Cortex of kidney (tissue), 1 donor: Measurements from ENCODE around the gene MOB3B.

Experiments used
- DNase-seq: peaks from one replicate; lab custom pipeline; 2025; lab: John Stamatoyannopoulos, UW

The MOB3B gene

DNA sequence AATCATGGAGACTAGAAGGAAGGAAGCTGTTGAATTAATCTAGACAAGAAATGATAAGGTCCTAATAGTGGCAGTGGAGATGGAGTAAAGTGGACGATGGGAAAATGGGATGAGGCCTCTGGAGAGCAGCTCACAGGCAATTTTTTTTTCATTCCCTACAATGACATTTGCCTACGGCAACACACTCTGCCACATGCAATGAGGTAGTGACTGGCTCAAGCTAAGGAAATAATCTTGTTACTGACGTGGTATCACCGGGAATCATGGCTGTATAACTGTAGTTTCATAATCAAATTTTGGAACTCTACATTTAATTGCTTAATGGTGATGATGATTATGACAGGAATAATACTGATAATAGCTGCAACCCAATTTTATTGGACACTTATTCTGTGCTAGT lies 12.1 kb upstream of the MOB3B start:
- DNase-seq, result no peak

DNA sequence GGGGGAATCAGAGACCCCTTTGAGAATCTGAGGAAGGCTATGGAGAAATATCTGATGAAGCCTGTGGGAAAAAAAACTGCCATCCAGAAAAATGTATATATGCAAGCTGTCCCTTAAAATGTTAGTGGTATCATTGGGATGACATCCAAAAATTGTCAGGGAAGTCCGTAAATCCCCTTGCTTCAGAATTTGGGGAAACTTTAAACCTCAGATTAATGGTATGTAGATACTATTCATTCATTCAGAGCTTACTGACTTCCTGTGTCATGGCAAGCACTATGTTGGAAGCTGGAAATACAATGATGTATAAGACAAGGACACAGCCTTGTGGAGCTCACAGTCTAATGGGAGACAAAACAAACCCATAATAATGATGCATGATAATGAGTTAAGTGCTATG lies 10.9 kb upstream of the MOB3B start:
- no peak for DNase-seq

DNA sequence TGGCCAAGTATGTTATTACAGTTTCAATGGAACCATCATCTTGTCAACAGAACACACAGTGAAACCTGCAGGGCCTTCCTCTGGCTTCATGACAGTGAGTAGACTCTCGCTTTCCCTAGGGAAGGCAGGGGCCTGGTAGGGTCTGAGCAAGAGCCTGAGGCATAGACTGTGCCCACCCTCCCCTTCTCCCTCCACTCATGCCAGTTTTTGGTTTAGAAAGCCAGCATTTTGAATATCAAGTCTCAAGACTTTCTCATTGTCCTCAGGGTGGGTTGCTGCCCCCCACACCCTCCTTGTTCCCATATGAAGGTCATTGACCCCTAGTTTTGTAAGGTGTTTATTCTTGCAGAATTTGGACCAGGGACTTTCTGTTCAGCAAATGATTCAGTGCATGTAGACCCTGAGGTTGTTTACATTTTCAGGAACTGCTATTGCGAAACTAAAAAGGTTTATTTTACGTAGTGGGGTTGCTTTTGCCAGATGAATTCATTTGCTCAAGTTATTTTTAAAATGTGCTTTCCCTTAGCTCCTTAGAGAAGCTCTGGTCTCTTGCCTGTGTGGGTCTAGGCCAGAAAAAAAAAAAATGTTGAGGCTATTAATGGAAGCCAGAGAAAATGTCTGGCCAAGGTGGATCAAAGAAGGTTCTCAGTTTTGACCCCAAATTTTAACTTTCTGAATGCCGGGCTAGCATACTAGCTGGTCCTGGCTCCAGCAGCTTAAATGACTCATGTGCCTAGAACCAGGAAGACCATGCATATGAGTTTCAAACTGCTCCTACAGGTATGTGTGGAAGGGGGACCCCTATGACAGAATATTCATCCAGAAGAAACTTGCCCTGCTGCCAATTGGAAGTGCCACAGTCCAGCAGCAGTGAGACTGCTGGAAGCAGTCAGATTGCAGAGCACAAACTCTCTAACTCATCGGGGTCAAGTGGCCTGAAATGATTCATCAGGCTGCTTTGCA lies 10.1 kb upstream of the MOB3B start:
- DNase-seq, result no peak

- no peak for DNase-seq
These were observed 9.0 kb upstream of the MOB3B start for GRCh38 chr9:27538647-27539046.

- DNase-seq, result no peak
These were observed 8.1 kb upstream of the MOB3B start for GRCh38 chr9:27537756-27538155.

- DNase-seq, result no peak
These were observed 7.4 kb upstream of the MOB3B start for GRCh38 chr9:27537027-27537435.

GRCh38 chr9:27536168-27536567 lies 6.6 kb upstream of the MOB3B start:
- no peak for DNase-seq

- DNase-seq, result no peak
These were observed 6.1 kb upstream of the MOB3B start for GRCh38 chr9:27535701-27536118.

DNA sequence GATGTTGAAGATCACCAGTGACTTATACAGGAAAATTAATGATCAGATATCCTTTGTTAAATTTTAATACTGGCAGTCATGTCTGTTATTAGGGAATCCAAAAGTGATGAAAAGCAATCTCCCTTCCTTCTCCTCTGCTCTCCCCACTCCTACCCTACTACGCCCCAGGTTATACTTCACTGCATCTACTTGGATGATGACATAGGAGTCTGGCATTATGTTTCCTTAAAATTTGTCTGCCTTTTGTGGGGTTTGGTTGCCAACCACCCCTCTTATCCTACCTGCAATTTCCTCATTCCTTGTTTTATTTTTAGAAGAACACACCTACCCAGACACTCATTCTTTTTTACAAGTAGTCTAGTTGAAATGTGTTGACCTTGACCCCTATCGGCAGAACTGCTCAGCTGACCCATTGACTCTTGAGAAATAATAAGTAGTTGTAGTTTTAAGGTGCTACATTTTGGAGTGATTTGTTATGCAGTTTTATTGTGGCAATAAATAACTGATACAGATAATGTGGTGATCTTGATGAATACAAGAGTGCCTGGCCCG lies 5.1 kb upstream of the MOB3B start:
- DNase-seq, result no peak

GRCh38 chr9:27534131-27534530 lies 4.5 kb upstream of the MOB3B start:
- DNase-seq, result no peak

GRCh38 chr9:27533311-27533710 lies 3.7 kb upstream of the MOB3B start:
- no peak for DNase-seq

GRCh38 chr9:27532046-27532445 lies 2.4 kb upstream of the MOB3B start:
- DNase-seq, result no peak

DNA sequence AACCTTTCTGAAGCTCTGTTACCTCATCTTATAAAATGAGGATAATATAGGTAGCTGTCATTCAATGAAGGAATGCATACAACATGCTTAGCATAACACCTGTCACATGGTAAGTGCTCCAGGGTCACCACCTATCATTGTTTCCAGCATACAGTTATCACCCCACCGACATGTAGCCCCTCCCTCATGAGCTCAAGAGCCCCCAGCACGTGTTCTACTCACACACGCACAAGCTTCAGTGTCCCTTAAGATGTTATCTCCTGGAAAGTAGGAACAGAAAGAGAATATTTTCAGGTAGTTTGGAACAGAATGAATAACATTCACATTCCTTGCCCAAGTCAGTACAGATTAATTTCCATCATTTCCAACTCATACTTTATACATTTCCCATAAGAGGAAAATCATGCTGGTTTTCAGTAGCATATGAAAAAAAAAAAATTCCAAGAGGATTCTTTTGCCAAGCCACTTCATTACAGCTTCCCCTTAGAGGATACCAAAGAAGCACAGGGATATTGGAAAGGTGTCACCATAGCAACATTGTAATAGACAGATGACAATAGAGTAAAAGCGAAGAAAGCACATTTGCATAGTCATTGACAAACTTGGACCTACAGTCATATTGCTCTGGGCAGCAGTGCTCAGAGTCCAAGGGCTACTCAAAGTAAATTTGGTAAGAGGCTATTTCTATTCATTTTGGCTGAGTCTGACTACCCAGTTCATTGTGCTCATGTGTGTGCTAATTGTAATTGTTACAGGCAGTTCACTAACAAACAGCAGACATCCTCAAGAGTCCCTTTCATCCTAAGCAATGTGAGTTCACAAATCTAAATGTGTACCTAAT lies 1.5 kb upstream of the MOB3B start:
- no peak for DNase-seq

- DNase-seq, result no peak
These were observed 713 bp downstream of the MOB3B start for GRCh38 chr9:27528886-27529315.

DNA sequence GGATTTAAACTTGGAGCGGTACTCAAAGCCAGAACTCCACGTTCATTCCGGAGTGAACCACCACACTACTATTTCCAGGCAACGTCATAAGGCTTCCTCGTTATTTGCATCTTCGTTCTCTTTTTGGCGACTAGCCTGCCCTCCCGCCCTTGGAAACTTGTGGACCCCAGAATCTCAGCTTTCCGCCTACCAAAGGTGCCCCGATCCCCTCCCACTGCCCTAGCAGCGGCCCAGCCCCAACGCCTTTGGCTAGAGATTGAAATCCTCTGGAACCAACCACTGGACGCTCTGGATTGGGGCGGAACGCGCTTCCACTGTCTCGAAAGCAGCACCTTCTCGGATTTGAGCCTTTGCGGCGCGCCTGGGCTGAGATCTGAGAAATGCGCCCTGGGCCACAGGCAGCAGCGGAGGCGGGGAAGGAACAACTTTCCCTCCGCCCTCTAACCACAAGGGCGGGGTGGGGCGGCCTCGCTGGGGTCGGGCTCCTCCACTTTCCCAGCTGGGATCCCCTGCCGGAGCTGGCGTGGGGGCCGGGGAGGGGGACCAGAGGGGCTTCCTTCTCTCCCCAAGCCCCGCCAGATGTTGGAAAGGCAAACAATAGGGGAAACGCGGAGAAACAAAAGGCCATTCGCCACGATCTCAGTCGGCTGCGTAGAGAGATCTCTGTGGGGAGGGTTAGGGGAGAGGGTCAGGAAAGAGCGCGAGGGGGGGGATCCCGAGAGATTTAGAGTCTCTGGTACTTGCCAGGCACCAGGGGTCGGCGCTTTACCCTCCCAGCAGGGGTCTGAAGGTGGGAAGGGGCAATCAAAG lies 1.3 kb downstream of the MOB3B start:
- DNase-seq, result no peak

GRCh38 chr9:27527702-27528075 lies 1.9 kb downstream of the MOB3B start:
- no peak for DNase-seq

DNA sequence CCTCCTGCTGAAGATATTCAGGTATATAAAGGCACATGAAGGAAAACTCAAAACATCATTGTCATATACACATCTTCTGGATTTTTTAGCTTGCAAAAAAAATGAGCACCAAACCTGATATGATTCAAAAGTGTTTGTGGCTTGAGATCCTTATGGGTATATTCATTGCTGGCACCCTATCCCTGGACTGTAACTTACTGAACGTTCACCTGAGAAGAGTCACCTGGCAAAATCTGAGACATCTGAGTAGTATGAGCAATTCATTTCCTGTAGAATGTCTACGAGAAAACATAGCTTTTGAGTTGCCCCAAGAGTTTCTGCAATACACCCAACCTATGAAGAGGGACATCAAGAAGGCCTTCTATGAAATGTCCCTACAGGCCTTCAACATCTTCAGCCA lies 5.4 kb downstream of the MOB3B start, which contains the start of gene IFNK:
IFNK (plus strand) TSS at position 55 of the 400 bp plus-strand sequence; CDS start at position 102, 47 bp downstream.
- no peak for DNase-seq

DNA sequence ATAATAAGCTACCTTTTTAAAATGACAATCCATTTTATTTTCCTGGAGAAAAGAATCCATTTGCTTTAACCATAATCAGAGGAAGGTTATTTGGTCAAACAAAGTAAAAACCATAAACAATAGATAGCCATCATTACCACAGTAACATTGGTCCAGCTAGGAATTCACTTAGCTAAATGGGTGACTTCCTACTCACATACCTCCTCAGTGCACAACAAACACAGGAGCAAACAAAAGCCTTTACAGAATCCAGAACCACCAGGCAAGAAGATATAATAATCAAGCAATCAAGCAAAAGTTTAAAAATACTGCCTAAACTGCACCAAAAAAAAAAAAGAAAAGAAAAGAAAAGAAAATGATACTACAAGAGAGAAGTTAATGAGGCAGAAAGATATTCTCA lies 6.5 kb downstream of the MOB3B start:
- DNase-seq, result no peak

DNA sequence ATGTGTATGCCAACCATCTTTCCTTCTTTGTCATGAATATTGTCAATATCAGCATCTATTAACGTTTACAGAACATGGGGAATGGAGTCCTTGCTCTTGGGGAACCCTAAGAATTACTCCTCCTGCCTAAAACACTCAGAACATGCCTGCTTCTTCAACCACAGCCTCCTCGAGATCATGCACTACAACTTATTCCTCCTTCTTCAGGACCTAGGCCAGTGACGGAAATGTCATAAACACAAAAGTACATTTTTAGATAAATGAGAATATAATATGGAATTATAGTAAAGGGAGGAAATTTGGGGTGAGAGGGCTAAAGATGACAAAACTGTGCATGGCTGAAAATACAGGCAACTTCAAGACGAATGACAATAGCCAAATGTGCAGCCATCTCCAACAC lies 8.6 kb downstream of the MOB3B start:
- no peak for DNase-seq

DNA sequence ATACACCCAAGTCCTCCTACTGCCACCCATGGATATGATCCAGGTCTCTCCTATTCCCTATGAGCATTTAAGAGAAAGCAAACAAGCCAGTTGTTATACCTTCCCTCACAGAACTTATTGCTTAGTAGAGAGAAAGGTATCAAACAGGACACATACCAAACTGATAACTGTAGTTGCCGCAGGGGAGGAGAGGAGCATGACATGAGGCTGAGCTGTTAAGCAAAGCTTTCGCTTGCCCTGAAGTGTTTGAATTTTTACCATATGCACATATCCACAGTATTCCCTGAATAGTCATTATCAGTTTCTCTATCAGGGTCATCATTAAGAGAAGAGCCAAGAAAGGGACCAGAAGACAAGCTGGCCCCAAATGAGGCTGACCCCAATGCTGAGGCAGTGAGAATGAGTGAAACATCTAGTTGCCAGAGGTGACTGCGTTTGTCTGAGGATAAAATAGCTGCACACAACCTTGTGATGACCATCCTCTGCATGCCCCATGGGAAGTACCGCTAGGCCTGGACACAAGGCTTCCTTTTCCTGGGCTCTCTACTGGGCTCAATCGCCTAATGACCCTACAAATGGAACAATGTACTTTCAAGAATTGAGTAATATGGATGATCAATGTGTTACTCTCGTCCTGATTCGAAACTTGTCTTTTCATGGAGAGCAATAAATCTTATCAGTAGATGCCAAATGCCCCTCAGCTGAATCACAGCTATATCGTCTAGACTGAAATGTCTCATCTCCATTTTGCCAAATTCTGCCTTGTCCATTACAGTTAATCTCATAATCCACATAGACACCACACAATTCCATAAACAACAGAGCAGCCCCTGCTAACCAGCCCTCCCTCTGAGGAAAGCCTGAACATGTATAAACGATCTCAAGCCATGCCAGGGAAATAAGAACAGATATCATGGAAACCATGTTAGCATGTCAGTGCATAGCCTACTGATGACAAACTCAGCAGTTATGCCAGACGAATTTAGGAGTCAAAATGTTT lies 9.8 kb downstream of the MOB3B start:
- DNase-seq, result no peak
